ENCODE data around the gene EXD3. TPM values are rescaled to one million over a fixed set of nuclear protein-coding genes. Genes with fewer than 3 reads are reported as not detected.
"Not testable (repeated sequence)": the region's sequence is repeated elsewhere in the genome, so short reads cannot be mapped to it uniquely, and the experiment has no call there.

The EXD3 gene
- total RNA-seq, 1 donor = 7.3 TPM

- TF ChIP-seq CTCF (IDR thresholded peaks at IDR 0.05; ENCODE audit: insufficient read depth, low read depth, low read length) = no peak
- DNase-seq (ENCODE audit: low read depth) = no peak
These were observed 34.9 kb downstream of the EXD3 start for GRCh38 chr9:137387891-137388560.

GRCh38 chr9:137387114-137387890 is 35.7 kb downstream of the EXD3 start:
- DNase-seq (ENCODE audit: low read depth) = no peak
- TF ChIP-seq CTCF (IDR thresholded peaks at IDR 0.05; ENCODE audit: insufficient read depth, low read depth, low read length) = no peak

More at GRCh38 chr9:137387891-137388560, 34.9 kb downstream of the EXD3 start:
- no peak overlapping the region for H3K4me3 ChIP-seq (ENCODE audit: low read depth, low read length)

GRCh38 chr9:137386507-137387113 is 36.4 kb downstream of the EXD3 start:
- H3K4me3 ChIP-seq (ENCODE audit: low read depth, low read length); DNase-seq (ENCODE audit: low read depth): not testable (repeated sequence)

More at GRCh38 chr9:137387114-137387890, 35.7 kb downstream of the EXD3 start:
- no peak overlapping the region for H3K4me3 ChIP-seq (ENCODE audit: low read depth, low read length)

- no peak for DNase-seq (ENCODE audit: low read depth)
- no peak for TF ChIP-seq CTCF (IDR thresholded peaks at IDR 0.05; ENCODE audit: insufficient read depth, low read depth, low read length)
- H3K4me3 ChIP-seq (ENCODE audit: low read depth, low read length) = no peak overlapping the region
These were observed 37.8 kb downstream of the EXD3 start for GRCh38 chr9:137385061-137385655.

- TF ChIP-seq CTCF (IDR thresholded peaks at IDR 0.05; ENCODE audit: insufficient read depth, low read depth, low read length) = no peak
- DNase-seq (ENCODE audit: low read depth) = no peak
- no peak overlapping the region for H3K4me3 ChIP-seq (ENCODE audit: low read depth, low read length)
These were observed 38.9 kb downstream of the EXD3 start for GRCh38 chr9:137383784-137384756.

GRCh38 chr9:137383081-137383783 is 39.7 kb downstream of the EXD3 start:
- DNase-seq (ENCODE audit: low read depth) = no peak
- TF ChIP-seq CTCF (IDR thresholded peaks at IDR 0.05; ENCODE audit: insufficient read depth, low read depth, low read length) = no peak
- no peak overlapping the region for H3K4me3 ChIP-seq (ENCODE audit: low read depth, low read length)
